ENCODE measurements around the gene TMEM176A. TPM values are rescaled to one million over a fixed set of nuclear protein-coding genes. Genes with fewer than 3 reads are reported as not detected.

TMEM176A gene
- total RNA-seq, 1 donor from 2014 or later = not detected

DNA sequence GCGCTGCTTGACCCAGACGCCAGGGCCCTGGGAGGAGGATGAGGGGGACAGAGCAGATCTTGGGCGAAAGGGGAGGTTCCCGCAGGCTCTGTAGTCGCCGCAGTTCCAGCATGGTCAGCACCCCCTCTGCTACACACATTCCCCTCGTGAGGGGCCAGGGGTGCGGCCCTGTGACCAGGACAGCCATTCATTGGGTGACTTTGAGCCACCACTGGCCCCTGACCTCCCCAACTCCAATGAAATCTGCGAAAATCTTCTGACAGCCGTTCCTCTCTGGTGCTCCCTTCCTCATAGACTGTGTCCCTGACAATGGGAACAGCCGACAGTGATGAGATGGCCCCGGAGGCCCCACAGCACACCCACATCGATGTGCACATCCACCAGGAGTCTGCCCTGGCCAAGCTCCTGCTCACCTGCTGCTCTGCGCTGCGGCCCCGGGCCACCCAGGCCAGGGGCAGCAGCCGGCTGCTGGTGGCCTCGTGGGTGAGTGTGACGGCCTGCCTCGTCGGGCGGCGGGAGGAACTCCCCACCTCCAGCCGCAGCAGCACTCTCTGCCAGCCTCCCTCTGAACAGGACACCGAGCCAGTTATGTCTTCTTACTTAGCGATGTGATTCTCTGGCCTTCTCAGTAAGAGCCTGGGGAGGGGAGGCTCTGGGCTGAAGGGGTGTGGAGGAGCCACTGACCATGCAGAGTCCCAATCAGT lies 825 bp downstream of the TMEM176A start:
- Histone ChIP-seq H3K27me3 (ENCODE audit: insufficient read depth, low read length) (peaks cover 11% of the 10 kb centered on the region), H3K79me2 (ENCODE audit: insufficient read depth, low read length) (no peaks in the 10 kb centered on the region), H2AFZ (ENCODE audit: low read depth, low read length) (no peak overlapping the region), H3K4me2 (ENCODE audit: low read length) (no peak overlapping the region), H3K4me3 (ENCODE audit: insufficient read depth, low read depth, low read length) (no peak overlapping the region), H3K4me1 (ENCODE audit: insufficient read depth, low read length) (no peaks in the 10 kb centered on the region), H3K9ac (ENCODE audit: low read length) (no peak overlapping the region), H3K36me3 (ENCODE audit: insufficient read depth, low read length) (no peaks in the 10 kb centered on the region), H3K27ac (ENCODE audit: low read depth, low read length) (no peak overlapping the region), H4K20me1 (ENCODE audit: insufficient read depth, low read length) (no peaks in the 10 kb centered on the region), H3K9me3 (ENCODE audit: insufficient read depth, low read depth, low read length) (no peaks in the 10 kb centered on the region)
- H3K36me3 Mint-ChIP-seq (ENCODE audit: low read depth, unreplicated experiment) = no peaks in the 10 kb centered on the region
- TF ChIP-seq, protein P1, sequence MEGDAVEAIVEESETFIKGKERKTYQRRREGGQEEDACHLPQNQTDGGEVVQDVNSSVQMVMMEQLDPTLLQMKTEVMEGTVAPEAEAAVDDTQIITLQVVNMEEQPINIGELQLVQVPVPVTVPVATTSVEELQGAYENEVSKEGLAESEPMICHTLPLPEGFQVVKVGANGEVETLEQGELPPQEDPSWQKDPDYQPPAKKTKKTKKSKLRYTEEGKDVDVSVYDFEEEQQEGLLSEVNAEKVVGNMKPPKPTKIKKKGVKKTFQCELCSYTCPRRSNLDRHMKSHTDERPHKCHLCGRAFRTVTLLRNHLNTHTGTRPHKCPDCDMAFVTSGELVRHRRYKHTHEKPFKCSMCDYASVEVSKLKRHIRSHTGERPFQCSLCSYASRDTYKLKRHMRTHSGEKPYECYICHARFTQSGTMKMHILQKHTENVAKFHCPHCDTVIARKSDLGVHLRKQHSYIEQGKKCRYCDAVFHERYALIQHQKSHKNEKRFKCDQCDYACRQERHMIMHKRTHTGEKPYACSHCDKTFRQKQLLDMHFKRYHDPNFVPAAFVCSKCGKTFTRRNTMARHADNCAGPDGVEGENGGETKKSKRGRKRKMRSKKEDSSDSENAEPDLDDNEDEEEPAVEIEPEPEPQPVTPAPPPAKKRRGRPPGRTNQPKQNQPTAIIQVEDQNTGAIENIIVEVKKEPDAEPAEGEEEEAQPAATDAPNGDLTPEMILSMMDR (IDR thresholded peaks at IDR 0.05; ENCODE audit: insufficient read depth, low read depth, low read length) = no peak
- TF ChIP-seq EZH2 (IDR thresholded peaks at IDR 0.05; ENCODE audit: insufficient read depth, low read length) = no peak
- peak overlapping the region; percentile 67 for H3K4me3 Mint-ChIP-seq (ENCODE audit: unreplicated experiment)
- H3K27me3 Mint-ChIP-seq (ENCODE audit: low read depth, unreplicated experiment) = peaks cover 40% of the 10 kb centered on the region
- H3K9me3 Mint-ChIP-seq (ENCODE audit: unreplicated experiment) = no peaks in the 10 kb centered on the region
- H3K4me1 Mint-ChIP-seq (ENCODE audit: low read depth, unreplicated experiment) = no peaks in the 10 kb centered on the region
- no peak overlapping the region for H3K27ac Mint-ChIP-seq (ENCODE audit: unreplicated experiment)
- DNase-seq (ENCODE audit: low read depth) (no peak), FAIRE-seq (no peak)

DNA sequence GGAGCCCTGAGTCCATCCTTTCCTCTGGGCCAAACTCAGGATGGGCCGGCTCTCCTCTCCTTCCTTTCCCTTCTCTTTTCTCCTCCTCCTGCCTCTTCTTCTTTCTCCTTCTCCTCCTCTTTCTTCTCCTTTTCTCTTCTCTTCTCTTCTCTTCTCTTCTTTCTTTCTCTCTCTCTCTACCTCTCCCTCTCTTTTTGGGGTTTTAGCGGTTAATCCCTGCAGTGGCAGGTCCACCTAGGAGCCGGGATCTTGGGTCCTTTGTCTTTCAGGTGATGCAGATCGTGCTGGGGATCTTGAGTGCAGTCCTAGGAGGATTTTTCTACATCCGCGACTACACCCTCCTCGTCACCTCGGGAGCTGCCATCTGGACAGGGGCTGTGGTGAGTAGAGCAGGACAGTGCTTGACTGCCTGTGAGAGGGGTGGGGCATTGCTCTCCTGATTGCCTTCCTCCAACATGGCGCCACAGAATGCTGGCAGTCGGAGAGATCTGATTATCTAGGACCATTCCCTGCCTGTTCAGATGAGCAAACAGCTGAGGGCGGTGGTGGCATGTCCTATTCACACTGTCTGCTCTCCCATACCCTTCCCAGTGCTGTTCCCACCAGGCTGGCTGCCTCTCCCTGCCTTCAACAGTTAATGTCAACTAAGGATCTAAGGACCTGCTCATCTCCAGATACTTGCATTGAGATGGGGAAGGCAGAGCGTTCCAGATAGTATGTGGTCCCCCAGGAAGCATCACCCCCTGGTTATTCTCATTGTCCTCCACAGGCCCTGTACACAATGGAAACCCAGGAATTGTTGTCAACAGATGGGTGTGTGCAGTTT lies 1.6 kb downstream of the TMEM176A start:
- Mint-ChIP-seq H3K4me3 (ENCODE audit: unreplicated experiment) (no peak overlapping the region), H3K36me3 (ENCODE audit: low read depth, unreplicated experiment) (no peaks in the 10 kb centered on the region), H3K9me3 (ENCODE audit: unreplicated experiment) (no peaks in the 10 kb centered on the region), H3K27ac (ENCODE audit: unreplicated experiment) (no peak overlapping the region), H3K4me1 (ENCODE audit: low read depth, unreplicated experiment) (no peaks in the 10 kb centered on the region), H3K27me3 (ENCODE audit: low read depth, unreplicated experiment) (peaks cover 38% of the 10 kb centered on the region)
- DNase-seq (ENCODE audit: low read depth) (no peak), FAIRE-seq (no peak)
- H3K79me2 ChIP-seq (ENCODE audit: insufficient read depth, low read length) = no peaks in the 10 kb centered on the region
- no peaks in the 10 kb centered on the region for H3K4me1 ChIP-seq (ENCODE audit: insufficient read depth, low read length)
- no peaks in the 10 kb centered on the region for H4K20me1 ChIP-seq (ENCODE audit: insufficient read depth, low read length)
- H3K9me3 ChIP-seq (ENCODE audit: insufficient read depth, low read depth, low read length) = no peaks in the 10 kb centered on the region
- H3K36me3 ChIP-seq (ENCODE audit: insufficient read depth, low read length) = no peaks in the 10 kb centered on the region
- no peak overlapping the region for H3K9ac ChIP-seq (ENCODE audit: low read length)
- TF ChIP-seq EZH2 (IDR thresholded peaks at IDR 0.05; ENCODE audit: insufficient read depth, low read length) = no peak
- TF ChIP-seq, protein P1 (IDR thresholded peaks at IDR 0.05; ENCODE audit: insufficient read depth, low read depth, low read length) = no peak
- no peak overlapping the region for H3K4me2 ChIP-seq (ENCODE audit: low read length)
- no peak overlapping the region for H3K4me3 ChIP-seq (ENCODE audit: insufficient read depth, low read depth, low read length)
- H3K27ac ChIP-seq (ENCODE audit: low read depth, low read length) = no peak overlapping the region
- H2AFZ ChIP-seq (ENCODE audit: low read depth, low read length) = no peak overlapping the region
- peaks cover 11% of the 10 kb centered on the region for H3K27me3 ChIP-seq (ENCODE audit: insufficient read depth, low read length)

All from astrocyte (in vitro differentiated cells and primary cell).